SK-N-SH (cell line): Measurements from ENCODE around the gene RERG. TPM values are rescaled to one million over a fixed set of nuclear protein-coding genes. Genes with fewer than 3 reads are reported as not detected.

Source experiments
- CTCF ChIA-PET: fragments of 300-600, 350-600 bp; formaldehyde crosslinking; extraction: SDS; loops from one replicate; lab custom pipeline; 2021; lab: Yijun Ruan, JAX
- POLR2A ChIA-PET: fragments of 350-600 bp; sonication (Branson Sonifier 250); formaldehyde crosslinking; extraction: SDS; loops from one replicate; lab custom pipeline; 2020; ENCODE audit warnings: antibody characterized with exemption, inconsistent platforms; lab: Yijun Ruan, JAX
- DNase-seq: peaks from one replicate; pipeline ENCODE4 v3.0.0; 2012
- H2AFZ ChIP-seq: fragments of 200-600 bp; sonication (generic); 2 replicates; pipeline ENCODE4 v1.8.1; 2016; ENCODE audit warnings: antibody characterized with exemption, mild to moderate bottlenecking, low read depth
- H3F3A ChIP-seq: fragments of 200-600 bp; sonication (generic); replicated peaks from 2 replicates; pipeline ENCODE3; 2016; ENCODE audit warnings: antibody characterized with exemption, mild to moderate bottlenecking; ENCODE audit not compliant: insufficient read depth
- H3K27ac ChIP-seq, 2 experiments: fragments of 200-500 bp in 1 of 2; fragments of 200-600 bp in 1 of 2; sonication (Bioruptor generic) in 1 of 2; sonication (generic), shearing (Covaris generic) in 1 of 2; 2 replicates each; pipeline versions ENCODE4 v1.5.1 to v1.6.1; 2014 to 2016; ENCODE audit warnings: low read depth in 2 of 2, inconsistent platforms in 1 of 2, low read length in 1 of 2, mild to moderate bottlenecking in 1 of 2, mixed read lengths in 1 of 2
- H3K27me3 ChIP-seq: fragments of 200-600 bp; sonication (generic), shearing (Covaris generic); 2 replicates; pipeline ENCODE4 v1.6.1; 2016; ENCODE audit warnings: mixed run types; ENCODE audit not compliant: insufficient read depth
- H3K36me3 ChIP-seq, 2 experiments: fragments of 200-500 bp in 1 of 2; fragments of 200-600 bp in 1 of 2; sonication (Bioruptor generic) in 1 of 2; sonication (generic) in 1 of 2; replicated peaks in 1 of 2; 2 replicates each; pipeline versions ENCODE3 to v1.5.1; 2014 to 2016; ENCODE audit warnings: low read length in 1 of 2, mild to moderate bottlenecking in 1 of 2; ENCODE audit not compliant: insufficient read depth in 2 of 2, control insufficient read depth in 1 of 2
- H3K4me1 ChIP-seq, 2 experiments: fragments of 200-500 bp in 1 of 2; fragments of 200-600 bp in 1 of 2; sonication (Bioruptor generic) in 1 of 2; sonication (generic), shearing (Covaris generic) in 1 of 2; 2 replicates each; pipeline versions ENCODE4 v1.5.1 to v1.6.1; 2014 to 2016; ENCODE audit warnings: low read depth in 1 of 2, low read length in 1 of 2, mixed run types in 1 of 2; ENCODE audit not compliant: insufficient read depth in 2 of 2, control insufficient read depth in 1 of 2
- H3K4me2 ChIP-seq: fragments of 200-600 bp; sonication (generic), shearing (Covaris generic); 2 replicates; pipeline ENCODE4 v1.6.1; 2017; ENCODE audit warnings: mixed run types
- H3K4me3 ChIP-seq, 2 experiments: fragments of 200-500 bp in 1 of 2; fragments of 200-600 bp in 1 of 2; sonication (Bioruptor generic) in 1 of 2; sonication (generic), shearing (Covaris generic) in 1 of 2; 2 replicates each; pipeline versions ENCODE4 v1.5.1 to v1.8.1; 2014 to 2016; ENCODE audit warnings: low read depth in 2 of 2, inconsistent platforms in 1 of 2, low read length in 1 of 2, mild to moderate bottlenecking in 1 of 2, mixed read lengths in 1 of 2, moderate library complexity in 1 of 2
- H3K79me2 ChIP-seq: fragments of 200-600 bp; sonication (generic); 2 replicates; pipeline ENCODE4 v1.8.1; 2017; ENCODE audit warnings: mild to moderate bottlenecking; ENCODE audit not compliant: insufficient read depth
- H3K9ac ChIP-seq: fragments of 200-600 bp; sonication (generic); 2 replicates; pipeline ENCODE4 v1.6.1; 2017; ENCODE audit warnings: mixed run types
- H3K9me2 ChIP-seq: fragments of 200-600 bp; sonication (generic); 2 replicates; pipeline ENCODE4 v1.6.1; 2017; ENCODE audit warnings: mixed run types
- H3K9me3 ChIP-seq: fragments of 200-600 bp; sonication (generic); 2 replicates; pipeline ENCODE4 v1.6.1; 2017; ENCODE audit warnings: mixed run types, mild to moderate bottlenecking, moderate library complexity
- H4K20me1 ChIP-seq: fragments of 200-600 bp; sonication (generic); 2 replicates; pipeline ENCODE4 v1.6.1; 2017; ENCODE audit warnings: mild to moderate bottlenecking, mixed run types; ENCODE audit not compliant: insufficient read depth
- FOXJ3 ChIP-seq: sonication (generic); formaldehyde crosslinking; IDR thresholded peaks from 2 replicates; pipeline ENCODE4 v1.5.1; 2020; ENCODE audit warnings: mild to moderate bottlenecking, missing genetic modification reagents
- GATA2 ChIP-seq: sonication (generic); formaldehyde crosslinking; IDR thresholded peaks from 2 replicates; pipeline ENCODE4 v1.5.0; 2020; ENCODE audit warnings: mild to moderate bottlenecking, missing genetic modification reagents
- MEF2A ChIP-seq: IDR thresholded peaks from 2 replicates; pipeline ENCODE4 v1.4.0; 2012; ENCODE audit warnings: low read depth, borderline replicate concordance
- MXI1 ChIP-seq: IDR thresholded peaks from 2 replicates; pipeline ENCODE4 v1.6.1; 2012; ENCODE audit warnings: mild to moderate bottlenecking, low read depth, low read length, improper control_type of control experiment
- NFIC ChIP-seq: IDR thresholded peaks from 2 replicates; pipeline ENCODE4 v1.4.0; 2012; ENCODE audit warnings: borderline replicate concordance
- RFX5 ChIP-seq: IDR thresholded peaks from 2 replicates; pipeline ENCODE4 v1.6.1; 2012; ENCODE audit warnings: mild to moderate bottlenecking, improper control_type of control experiment, low read length
- SMC3 ChIP-seq: IDR thresholded peaks from 2 replicates; pipeline ENCODE4 v1.6.1; 2012; ENCODE audit warnings: low read depth, low read length, improper control_type of control experiment
- TEAD4 ChIP-seq: IDR thresholded peaks from 2 replicates; pipeline ENCODE4 v1.4.0; 2012; ENCODE audit warnings: mild to moderate bottlenecking, borderline replicate concordance; ENCODE audit not compliant: insufficient read depth
- YY1 ChIP-seq: IDR thresholded peaks from 2 replicates; pipeline ENCODE4 v1.4.0; 2012; ENCODE audit warnings: low read depth, mild to moderate bottlenecking
- WGBS: methylation state at CpG from one replicate; pipeline ENCODE4 v1.1.6; 2017; ENCODE audit warnings: low lambda C conversion rate; 5-methylcytosine and 5-hydroxymethylcytosine counted together
- polyA plus RNA-seq, 3 experiments: library from polyadenylated mRNA; depleted of rRNA; stranded (reverse); fragments of >200 nt; gene quantifications; 2 replicates each; pipeline ENCODE4 v1.2.3, GENCODE V29; 2012
- TF ChIP-seq, protein P1 (sequence below): IDR thresholded peaks from 2 replicates; pipeline ENCODE4 v1.4.0; 2012; ENCODE audit warnings: low read depth
- TF ChIP-seq, protein P2 (sequence below): IDR thresholded peaks from 2 replicates; pipeline ENCODE4; 2012
- TF ChIP-seq, protein P3 (sequence below): IDR thresholded peaks from 2 replicates; pipeline ENCODE4 v1.4.0; 2012; ENCODE audit warnings: low read depth, borderline replicate concordance

Gene RERG
- polyA plus RNA-seq, 1 of the 3 experiments (the other 2 are of a cell fraction), result 0.49 TPM

DNA sequence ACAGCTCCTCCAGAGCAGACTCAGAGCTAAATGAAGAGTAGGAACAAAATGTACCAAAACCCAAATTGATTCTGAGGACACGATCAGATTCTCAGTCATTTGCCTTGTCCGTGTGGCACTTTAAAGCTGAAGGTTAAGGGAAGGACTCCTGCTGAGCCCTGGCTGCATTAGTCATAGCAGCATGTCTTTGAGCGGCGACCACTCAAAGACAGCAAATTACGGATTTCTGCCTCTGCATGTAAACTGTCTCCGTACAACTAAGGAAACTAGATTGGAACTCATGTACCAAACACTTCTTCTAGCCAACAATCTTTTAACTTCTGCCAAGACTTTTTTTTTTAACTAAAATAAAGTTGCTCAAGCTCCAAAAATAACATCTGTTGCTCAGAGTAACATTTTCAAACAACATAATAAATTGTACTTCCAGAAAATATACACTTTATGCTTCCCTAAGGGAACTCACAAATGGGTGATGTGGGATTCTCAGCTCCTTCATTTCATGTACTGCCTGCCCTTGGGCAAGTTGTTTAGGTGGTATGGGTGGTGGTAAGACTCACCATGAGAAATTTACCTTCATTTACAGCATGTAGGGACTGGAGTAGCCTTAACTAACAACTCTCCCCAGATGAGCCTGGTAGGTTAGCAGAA lies 56.1 kb downstream of the RERG start:
- no peak overlapping the region for H3K4me2 ChIP-seq
- no peaks in the 10 kb centered on the region for H3K9me2 ChIP-seq
- ChIA-PET POLR2A (no interaction called here), CTCF (interaction anchor here (0.9 to 2.7 kb wide), 2 partner anchors 14 to 56 kb away, joined by 3 to 16 read pairs; partner anchors contain the start of gene RERG)
- no peaks in the 10 kb centered on the region for H3K79me2 ChIP-seq
- H3K4me1 ChIP-seq, result no peaks in the 10 kb centered on the region
- H3F3A ChIP-seq, result no peaks in the 10 kb centered on the region
- TF ChIP-seq MXI1 (no peak), NFIC (no peak), SMC3 (no peak), FOXJ3 (CRISPR knock-in tag) (no peak), MEF2A (no peak), YY1 (no peak), TEAD4 (no peak), GATA2 (no peak), RFX5 (no peak)
- TF ChIP-seq, protein P1, sequence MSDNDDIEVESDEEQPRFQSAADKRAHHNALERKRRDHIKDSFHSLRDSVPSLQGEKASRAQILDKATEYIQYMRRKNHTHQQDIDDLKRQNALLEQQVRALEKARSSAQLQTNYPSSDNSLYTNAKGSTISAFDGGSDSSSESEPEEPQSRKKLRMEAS, result no peak
- TF ChIP-seq, protein P2, sequence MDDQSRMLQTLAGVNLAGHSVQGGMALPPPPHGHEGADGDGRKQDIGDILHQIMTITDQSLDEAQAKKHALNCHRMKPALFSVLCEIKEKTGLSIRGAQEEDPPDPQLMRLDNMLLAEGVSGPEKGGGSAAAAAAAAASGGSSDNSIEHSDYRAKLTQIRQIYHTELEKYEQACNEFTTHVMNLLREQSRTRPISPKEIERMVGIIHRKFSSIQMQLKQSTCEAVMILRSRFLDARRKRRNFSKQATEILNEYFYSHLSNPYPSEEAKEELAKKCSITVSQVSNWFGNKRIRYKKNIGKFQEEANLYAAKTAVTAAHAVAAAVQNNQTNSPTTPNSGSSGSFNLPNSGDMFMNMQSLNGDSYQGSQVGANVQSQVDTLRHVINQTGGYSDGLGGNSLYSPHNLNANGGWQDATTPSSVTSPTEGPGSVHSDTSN, result no peak
- TF ChIP-seq, protein P3, sequence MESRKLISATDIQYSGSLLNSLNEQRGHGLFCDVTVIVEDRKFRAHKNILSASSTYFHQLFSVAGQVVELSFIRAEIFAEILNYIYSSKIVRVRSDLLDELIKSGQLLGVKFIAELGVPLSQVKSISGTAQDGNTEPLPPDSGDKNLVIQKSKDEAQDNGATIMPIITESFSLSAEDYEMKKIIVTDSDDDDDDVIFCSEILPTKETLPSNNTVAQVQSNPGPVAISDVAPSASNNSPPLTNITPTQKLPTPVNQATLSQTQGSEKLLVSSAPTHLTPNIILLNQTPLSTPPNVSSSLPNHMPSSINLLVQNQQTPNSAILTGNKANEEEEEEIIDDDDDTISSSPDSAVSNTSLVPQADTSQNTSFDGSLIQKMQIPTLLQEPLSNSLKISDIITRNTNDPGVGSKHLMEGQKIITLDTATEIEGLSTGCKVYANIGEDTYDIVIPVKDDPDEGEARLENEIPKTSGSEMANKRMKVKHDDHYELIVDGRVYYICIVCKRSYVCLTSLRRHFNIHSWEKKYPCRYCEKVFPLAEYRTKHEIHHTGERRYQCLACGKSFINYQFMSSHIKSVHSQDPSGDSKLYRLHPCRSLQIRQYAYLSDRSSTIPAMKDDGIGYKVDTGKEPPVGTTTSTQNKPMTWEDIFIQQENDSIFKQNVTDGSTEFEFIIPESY, result no peak
- no peak overlapping the region for H2AFZ ChIP-seq
- 50% methylated on average over 6 of the region's 6 CpGs for WGBS
- H3K27ac ChIP-seq, result no peak overlapping the region
- H3K36me3 ChIP-seq, result no peaks in the 10 kb centered on the region
- no peak for DNase-seq
- no peak overlapping the region for H3K9ac ChIP-seq
- no peak overlapping the region for H3K4me3 ChIP-seq
- H3K9me3 ChIP-seq, result no peaks in the 10 kb centered on the region
- H4K20me1 ChIP-seq, result no peaks in the 10 kb centered on the region
- no peaks in the 10 kb centered on the region; the same call in 1 of the 2 replicates for H3K27me3 ChIP-seq
